Gastroesophageal sphincter (tissue), 3 donors: ENCODE data around the gene CSNK2A2.

Experiments
- CTCF ChIP-seq, 4 experiments: fragments of 200-600 bp in 2 of 4; fragments of 450-650 bp in 2 of 4; sonication (generic) in 1 of 4; IDR thresholded peaks; one replicate each; pipeline ENCODE4 v1.5.1; 2017 to 2019; ENCODE audit warnings: antibody characterized with exemption in 4 of 4, mild to moderate bottlenecking in 2 of 4, moderate library complexity in 2 of 4
- POLR2A ChIP-seq, 2 donors: fragments of 450-650 bp; IDR thresholded peaks; one replicate each; pipeline ENCODE4 v1.6.1; 2017; ENCODE audit warnings: antibody characterized with exemption in 2 of 2, mild to moderate bottlenecking in 2 of 2, moderate library complexity in 1 of 2
- POLR2AphosphoS5 ChIP-seq: sonication (generic); formaldehyde crosslinking; IDR thresholded peaks from one replicate; pipeline ENCODE4 v1.6.1; 2017; ENCODE audit warnings: antibody characterized with exemption

GRCh38 chr16:58176608-58177352 is 21.1 kb downstream of the CSNK2A2 start:
- TF ChIP-seq CTCF (IDR thresholded peaks at IDR 0.05) (no peak), POLR2A (IDR thresholded peaks at IDR 0.05) (no peak), POLR2AphosphoS5 (no peak)
